IMR-90 (cell line): ENCODE measurements around the gene CCDC97. TPM values are rescaled to one million over a fixed set of nuclear protein-coding genes. Genes with fewer than 3 reads are reported as not detected.

Experiments
- ATAC-seq: fragments of 200-7000 bp; cut with Tn5 transposase; 2 replicates; pipeline ENCODE4 v1.9.1; 2020; ENCODE audit warnings: low read depth, mild to moderate bottlenecking, moderate library complexity
- BruUV-seq: library from RNA; stranded (reverse); fragments of 400-500 nt; replicated peaks from 2 replicates; lab custom pipeline; 2021; lab: Mats Ljungman, UMichigan
- CTCF ChIA-PET: fragments of 300-600 bp; formaldehyde crosslinking; extraction: SDS; loops from one replicate; lab custom pipeline; 2021; ENCODE audit warnings: antibody characterized with exemption; lab: Yijun Ruan, JAX
- POLR2A ChIA-PET: fragments of 300-600 bp; sonication (Branson Sonifier 250); formaldehyde crosslinking; loops from one replicate; lab custom pipeline; 2022; ENCODE audit warnings: antibody characterized with exemption; ENCODE audit not compliant: unreplicated experiment; lab: Charles Lee
- DNase-seq: peaks from one replicate; pipeline ENCODE4 v3.0.0; 2013
- H2AFZ ChIP-seq: replicated peaks from 2 replicates; pipeline ENCODE3; 2013; ENCODE audit warnings: low read length, mild to moderate bottlenecking; ENCODE audit not compliant: poor library complexity
- H2AK5ac ChIP-seq: 2 replicates; pipeline ENCODE4 v1.6.1; 2013; ENCODE audit warnings: low read depth, low read length, inconsistent platforms
- H2AK9ac ChIP-seq: replicated peaks from 2 replicates; pipeline ENCODE3; 2013; ENCODE audit warnings: mild to moderate bottlenecking, low read depth, low read length, moderate library complexity; ENCODE audit not compliant: poor library complexity
- H2BK120ac ChIP-seq: 2 replicates; pipeline ENCODE4 v1.6.1; 2013; ENCODE audit warnings: low read depth, low read length, inconsistent platforms
- H2BK15ac ChIP-seq: 3 replicates; pipeline ENCODE4 v1.6.1; 2013; ENCODE audit warnings: low read depth, low read length, inconsistent platforms
- H2BK20ac ChIP-seq: 2 replicates; pipeline ENCODE4 v1.6.1; 2013; ENCODE audit warnings: low read depth, mild to moderate bottlenecking, inconsistent platforms, low read length, moderate library complexity
- H2BK5ac ChIP-seq: 2 replicates; pipeline ENCODE4 v1.6.1; 2013; ENCODE audit warnings: mild to moderate bottlenecking, low read depth, low read length, inconsistent platforms; ENCODE audit not compliant: poor library complexity, severe bottlenecking
- H3K14ac ChIP-seq: replicated peaks from 2 replicates; pipeline ENCODE4 v1.6.1; 2013; ENCODE audit warnings: low read depth, low read length, inconsistent platforms
- H3K18ac ChIP-seq: 2 replicates; pipeline ENCODE4 v1.6.1; 2013; ENCODE audit warnings: low read depth, low read length, control low read depth
- H3K23ac ChIP-seq: 2 replicates; pipeline ENCODE4 v1.6.1; 2013; ENCODE audit warnings: low read depth, low read length, inconsistent platforms
- H3K27ac ChIP-seq: 2 replicates; pipeline ENCODE4 v1.5.1; 2013; ENCODE audit warnings: mild to moderate bottlenecking, control low read depth, low read length; ENCODE audit not compliant: insufficient read depth
- H3K27me3 ChIP-seq: 2 replicates; pipeline ENCODE4 v1.6.1; 2013; ENCODE audit warnings: low read length; ENCODE audit not compliant: control insufficient read depth, insufficient read depth
- H3K36me3 ChIP-seq: 2 replicates; pipeline ENCODE4 v1.6.1; 2013; ENCODE audit warnings: low read length, mixed read lengths; ENCODE audit not compliant: control insufficient read depth, insufficient read depth
- H3K4ac ChIP-seq: 2 replicates; pipeline ENCODE4 v1.6.1; 2013; ENCODE audit warnings: low read depth, low read length, inconsistent platforms
- H3K4me1 ChIP-seq: 2 replicates; pipeline ENCODE4 v1.6.1; 2013; ENCODE audit warnings: low read length, mixed read lengths; ENCODE audit not compliant: control insufficient read depth, insufficient read depth
- H3K4me2 ChIP-seq: 2 replicates; pipeline ENCODE4 v1.6.1; 2013; ENCODE audit warnings: low read depth, mild to moderate bottlenecking, control low read depth, low read length, moderate library complexity
- H3K4me3 ChIP-seq: 2 replicates; pipeline ENCODE4 v1.5.1; 2013; ENCODE audit warnings: low read depth, mild to moderate bottlenecking, control low read depth, low read length, moderate library complexity; ENCODE audit not compliant: insufficient read depth
- H3K56ac ChIP-seq: 2 replicates; pipeline ENCODE4 v1.6.1; 2013; ENCODE audit warnings: low read length, inconsistent platforms; ENCODE audit not compliant: insufficient read depth; ENCODE audit errors: extremely low read depth
- H3K79me1 ChIP-seq, 2 experiments: 2 replicates each; pipeline ENCODE4 v1.6.1; 2013; ENCODE audit warnings: low read length in 2 of 2, inconsistent platforms in 1 of 2, low read depth in 1 of 2
- H3K9ac ChIP-seq: 2 replicates; pipeline ENCODE4 v1.6.1; 2013; ENCODE audit warnings: low read depth, low read length, control low read depth
- H3K9me1 ChIP-seq: 2 replicates; pipeline ENCODE4 v1.6.1; 2013; ENCODE audit warnings: low read length, inconsistent platforms; ENCODE audit not compliant: insufficient read depth
- H3K9me3 ChIP-seq: 2 replicates; pipeline ENCODE4 v1.6.1; 2013; ENCODE audit warnings: low read length; ENCODE audit not compliant: control insufficient read depth, insufficient read depth
- H4K20me1 ChIP-seq: 2 replicates; pipeline ENCODE4 v1.6.1; 2013; ENCODE audit warnings: low read length, inconsistent platforms; ENCODE audit not compliant: insufficient read depth
- H4K5ac ChIP-seq: 2 replicates; pipeline ENCODE4 v1.6.1; 2013; ENCODE audit warnings: mild to moderate bottlenecking, low read depth, low read length, control low read depth
- H4K8ac ChIP-seq, 2 experiments: 2 replicates each; pipeline ENCODE4 v1.6.1; 2013; ENCODE audit warnings: low read depth in 2 of 2, low read length in 2 of 2, control low read depth in 1 of 2, inconsistent platforms in 1 of 2
- H4K91ac ChIP-seq: 2 replicates; pipeline ENCODE4 v1.6.1; 2013; ENCODE audit warnings: low read depth, low read length, inconsistent platforms; ENCODE audit not compliant: insufficient read depth
- BHLHE40 ChIP-seq: fragments of 150-350 bp; IDR thresholded peaks from 2 replicates; pipeline ENCODE4 v1.6.1; 2016; ENCODE audit warnings: mild to moderate bottlenecking, low read depth, low read length
- CHD1 ChIP-seq: IDR thresholded peaks from 2 replicates; pipeline ENCODE4 v1.6.1; 2012; ENCODE audit warnings: low read depth, low read length, improper control_type of control experiment
- CTCF ChIP-seq: conservative IDR thresholded peaks from 2 replicates; pipeline ENCODE4 v1.5.1; 2012; ENCODE audit warnings: mild to moderate bottlenecking, low read depth, low read length, improper control_type of control experiment
- ELK1 ChIP-seq: fragments of 150-350 bp; IDR thresholded peaks from 2 replicates; pipeline ENCODE4 v1.6.1; 2016; ENCODE audit warnings: low read depth, mild to moderate bottlenecking, low read length, moderate library complexity, borderline replicate concordance
- MAFK ChIP-seq: IDR thresholded peaks from 2 replicates; pipeline ENCODE4 v1.6.1; 2012; ENCODE audit warnings: low read depth, low read length, improper control_type of control experiment
- MXI1 ChIP-seq: IDR thresholded peaks from 2 replicates; pipeline ENCODE4 v1.6.1; 2012; ENCODE audit warnings: low read depth, mild to moderate bottlenecking, low read length, moderate library complexity, borderline replicate concordance
- NFE2L2 ChIP-seq: fragments of 150-350 bp; IDR thresholded peaks from 2 replicates; pipeline ENCODE4 v1.6.1; 2016; ENCODE audit warnings: low read depth, mild to moderate bottlenecking, low read length
- POLR2A ChIP-seq: IDR thresholded peaks from 2 replicates; pipeline ENCODE4 v1.6.1; 2012; ENCODE audit warnings: mild to moderate bottlenecking, low read depth, low read length
- RAD21 ChIP-seq: IDR thresholded peaks from 2 replicates; pipeline ENCODE4 v1.6.1; 2012; ENCODE audit warnings: low read length, improper control_type of control experiment
- RCOR1 ChIP-seq: IDR thresholded peaks from 2 replicates; pipeline ENCODE4 v1.6.1; 2012; ENCODE audit warnings: mild to moderate bottlenecking, low read length, improper control_type of control experiment; ENCODE audit not compliant: insufficient replicate concordance
- RFX5 ChIP-seq: IDR thresholded peaks from 2 replicates; pipeline ENCODE4 v1.8.0; 2012; ENCODE audit warnings: low read depth, mild to moderate bottlenecking, low read length, moderate library complexity
- SMC3 ChIP-seq: fragments of 150-350 bp; IDR thresholded peaks from 2 replicates; pipeline ENCODE4 v1.6.1; 2016; ENCODE audit warnings: low read depth, mild to moderate bottlenecking, antibody characterized with exemption, low read length, moderate library complexity
- USF2 ChIP-seq: fragments of 150-350 bp; IDR thresholded peaks from 2 replicates; pipeline ENCODE4 v1.6.1; 2017; ENCODE audit warnings: mild to moderate bottlenecking, antibody characterized with exemption, low read length, low read depth
- WGBS, 2 experiments: methylation state at CpG; one replicate each; pipeline versions ENCODE4 v1.1.5 to v1.1.7; 2013; ENCODE audit warnings: missing lambda C conversion rate in 2 of 2; ENCODE audit not compliant: insufficient read length in 1 of 2; ENCODE audit errors: extremely low coverage in 2 of 2; 5-methylcytosine and 5-hydroxymethylcytosine counted together
- dilution Hi-C: fragments of 300-500 bp; cut with HindIII; formaldehyde crosslinking; loops from one replicate; pipeline ENCODE4 v1.14.3; 2018; ENCODE audit warnings: low sequenced_read_pairs; ENCODE audit not compliant: unreplicated experiment
- in situ Hi-C: fragments of 300-500 bp; cut with MboI; formaldehyde crosslinking; loops from 3 replicates; pipeline ENCODE4 v1.14.3; 2019; ENCODE audit warnings: low sequenced_read_pairs, inconsistent platforms, mixed read lengths
- intact Hi-C: fragments of 100-400 bp; cut with micrococcal nuclease; formaldehyde crosslinking; loops from 2 replicates; pipeline ENCODE4 v1.10.0; 2022
- polyA plus RNA-seq, 3 experiments: library from polyadenylated mRNA; depleted of rRNA; stranded (reverse); fragments of >200 nt; gene quantifications; 2 replicates each; pipeline ENCODE4 v1.2.3, GENCODE V29; 2012; ENCODE audit warnings: low replicate concordance in 1 of 3
- total RNA-seq: library from RNA; depleted of rRNA; stranded (reverse); fragments of >200 nt; gene quantifications from 2 replicates; pipeline ENCODE4 v1.2.3, GENCODE V29; 2012

Gene CCDC97
- total and polyA plus RNA-seq, 2 of the 4 experiments (the other 2 are of a cell fraction): 4.1 to 11.0 TPM

- Histone ChIP-seq H3K27me3 (no peaks in the 10 kb centered on the region), H4K8ac (no peak overlapping the region), H3K4me1 (no peaks in the 10 kb centered on the region), H3K4me2 (no peak overlapping the region), H3K4ac (no peak overlapping the region), H3K23ac (no peak overlapping the region), H2BK5ac (no peak overlapping the region), H2BK120ac (no peak overlapping the region), H2BK15ac (no peak overlapping the region), H3K27ac (no peak overlapping the region), H4K20me1 (peaks cover 17% of the 10 kb centered on the region), H3K9ac (no peak overlapping the region), H4K5ac (no peak overlapping the region), H3K18ac (no peak overlapping the region), H2AK5ac (no peak overlapping the region), H2AFZ (no peak overlapping the region), H3K4me3 (no peak overlapping the region), H3K36me3 (peaks cover 54% of the 10 kb centered on the region), H2BK20ac (no peak overlapping the region), H3K79me1 (peaks cover 12 to 44% of the 10 kb centered on the region in 2 experiments), H3K9me3 (no peaks in the 10 kb centered on the region), H3K14ac (no peak overlapping the region), H3K9me1 (no peaks in the 10 kb centered on the region; the same call in 1 of the 2 replicates), H4K91ac (no peak overlapping the region), H3K56ac (no peak overlapping the region), H2AK9ac (no peak overlapping the region)
- DNase-seq (no peak), ATAC-seq (no peak)
- in situ Hi-C loops: no loop called here
- dilution Hi-C loops: no loop called here
- ChIA-PET POLR2A (no interaction called here), CTCF (no interaction called here)
- WGBS, 2 experiments: no CpG with 5 or more reads among the region's 5 CpGs
- intact Hi-C loops: no loop called here
- no TSS peak for BruUV-seq
- no peak for TF ChIP-seq POLR2A
- no peak for TF ChIP-seq USF2
- no peak for TF ChIP-seq NFE2L2
- no peak for TF ChIP-seq RAD21
- no peak for TF ChIP-seq SMC3
- no peak for TF ChIP-seq RCOR1
- no peak for TF ChIP-seq BHLHE40
- no peak for TF ChIP-seq MAFK
- no peak for TF ChIP-seq CTCF
- TF ChIP-seq MXI1: no peak
- TF ChIP-seq CHD1: no peak
- no peak for TF ChIP-seq ELK1
- no peak for TF ChIP-seq RFX5
These were observed 24.8 kb downstream of the CCDC97 start for GRCh38 chr19:41334793-41335192.
